GM19023 (cell line): ENCODE results near the gene CEMIP.

Experiments used
- ATAC-seq: cut with Tn5 transposase; IDR thresholded peaks from one replicate; pipeline ENCODE4 v1.9.1; 2021; ENCODE audit warnings: mild to moderate bottlenecking, moderate library complexity; ENCODE audit not compliant: unreplicated experiment

Gene CEMIP

DNA sequence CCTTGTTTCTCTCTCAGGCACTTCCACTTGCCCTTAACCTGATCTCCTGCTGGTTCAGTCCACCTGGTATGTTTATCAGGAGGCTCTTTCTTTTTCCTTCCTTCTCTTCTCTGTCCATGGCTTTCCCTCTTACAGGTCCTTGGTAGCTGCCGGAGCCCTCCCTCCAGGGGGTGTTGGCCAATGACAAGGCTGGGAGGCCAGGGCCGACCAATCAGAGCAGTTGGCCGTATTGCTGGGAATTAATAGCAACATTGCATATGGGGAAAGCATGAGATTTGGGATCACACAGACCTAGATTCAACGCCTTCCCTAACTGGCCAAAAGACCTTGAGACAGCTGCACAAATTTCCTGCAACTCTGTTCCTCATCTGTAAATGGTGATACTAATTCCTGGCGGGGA, 62.4 kb downstream of the CEMIP start:
- ATAC-seq = no peak

DNA sequence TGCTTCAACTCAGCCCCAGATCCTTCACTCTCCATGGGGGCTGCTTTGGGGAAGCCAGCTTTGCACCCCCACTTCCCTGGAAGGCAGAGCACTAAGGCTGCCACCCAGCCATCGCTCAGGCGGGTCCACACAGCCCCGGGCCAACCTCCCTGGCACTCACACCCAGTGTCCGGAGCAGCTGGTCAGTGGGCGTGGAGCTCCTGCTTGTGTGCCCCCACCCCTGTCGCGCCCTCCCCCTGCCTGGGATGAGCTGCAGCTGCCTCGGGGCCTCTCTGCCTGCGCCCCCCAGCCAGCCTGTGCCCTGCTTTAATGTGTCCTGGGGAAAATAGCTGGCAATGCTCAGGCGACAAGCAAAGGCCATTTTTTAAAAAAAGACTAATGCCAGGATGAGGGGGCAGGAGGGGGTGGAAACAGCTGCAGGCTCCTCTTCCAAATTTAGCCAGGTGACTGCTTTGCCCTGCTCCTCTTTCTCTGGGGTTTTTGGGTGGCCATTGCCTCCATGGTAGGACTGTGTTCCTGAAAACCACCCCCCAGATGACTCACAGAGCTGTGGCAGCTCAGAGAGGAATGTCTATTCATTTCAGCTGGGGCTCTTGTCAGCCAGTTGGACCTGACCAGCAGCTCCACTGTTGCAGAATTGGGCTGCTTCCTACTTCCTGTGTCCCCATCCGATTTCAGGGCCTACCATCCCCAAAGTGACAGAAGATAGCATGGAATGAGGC, 65.0 kb downstream of the CEMIP start:
- ATAC-seq = no peak

DNA sequence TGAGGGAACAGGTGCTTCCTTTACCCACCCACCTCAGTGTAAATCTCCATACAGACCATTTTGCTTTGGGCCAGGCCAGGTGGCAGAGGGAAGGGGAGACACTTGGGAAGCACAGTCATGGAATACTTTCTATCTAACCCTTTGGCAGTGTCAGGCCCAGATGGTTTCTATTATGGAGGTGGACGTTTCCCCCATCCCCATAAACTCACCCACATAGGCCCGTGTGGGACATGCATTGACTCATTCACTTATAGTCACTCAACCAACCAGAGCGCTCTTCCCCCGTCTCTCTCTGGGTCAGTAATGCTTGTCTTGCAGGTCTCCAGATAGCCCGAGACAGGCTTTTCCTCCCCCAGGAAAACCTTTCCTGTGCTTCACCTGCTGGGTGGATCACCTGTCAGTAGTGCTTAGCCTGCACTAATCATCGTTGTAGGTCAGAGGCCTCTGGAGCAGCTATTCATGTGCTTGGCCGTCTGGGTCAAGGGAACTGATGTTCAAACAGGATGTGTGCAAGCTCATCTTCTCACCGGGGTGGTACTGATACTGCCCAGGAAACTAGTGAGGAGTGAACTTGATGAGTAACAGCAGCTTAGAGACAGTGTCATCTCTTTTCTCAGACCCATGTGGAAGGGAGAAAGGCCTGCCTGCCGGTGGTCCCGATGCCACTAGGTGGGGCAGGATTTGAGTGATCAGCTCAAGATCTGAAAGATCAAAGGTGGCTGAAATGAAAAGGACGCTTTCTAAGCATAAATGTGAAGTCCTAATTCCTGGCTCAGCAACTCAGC, 67.1 kb downstream of the CEMIP start:
- ATAC-seq = no peak

DNA sequence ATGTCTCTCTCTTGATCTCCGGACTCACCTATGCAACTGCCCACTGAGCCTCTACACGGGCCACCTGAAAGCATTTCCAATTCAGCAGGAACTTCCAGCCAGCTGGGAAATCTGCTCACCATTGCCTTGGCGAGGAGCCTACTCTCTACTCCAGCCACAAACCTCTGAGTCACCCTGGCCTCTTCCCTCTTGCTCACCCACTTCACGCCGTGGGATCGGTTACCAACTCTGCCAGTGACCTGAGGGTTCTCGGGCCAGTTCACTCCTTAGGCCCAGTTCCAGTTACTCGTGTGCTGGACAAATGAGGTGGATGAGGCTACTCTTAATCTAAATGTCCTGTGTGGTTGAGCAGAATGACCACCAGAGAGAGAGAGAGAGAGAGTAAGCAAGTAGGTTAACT, 70.1 kb downstream of the CEMIP start:
- ATAC-seq = no peak

DNA sequence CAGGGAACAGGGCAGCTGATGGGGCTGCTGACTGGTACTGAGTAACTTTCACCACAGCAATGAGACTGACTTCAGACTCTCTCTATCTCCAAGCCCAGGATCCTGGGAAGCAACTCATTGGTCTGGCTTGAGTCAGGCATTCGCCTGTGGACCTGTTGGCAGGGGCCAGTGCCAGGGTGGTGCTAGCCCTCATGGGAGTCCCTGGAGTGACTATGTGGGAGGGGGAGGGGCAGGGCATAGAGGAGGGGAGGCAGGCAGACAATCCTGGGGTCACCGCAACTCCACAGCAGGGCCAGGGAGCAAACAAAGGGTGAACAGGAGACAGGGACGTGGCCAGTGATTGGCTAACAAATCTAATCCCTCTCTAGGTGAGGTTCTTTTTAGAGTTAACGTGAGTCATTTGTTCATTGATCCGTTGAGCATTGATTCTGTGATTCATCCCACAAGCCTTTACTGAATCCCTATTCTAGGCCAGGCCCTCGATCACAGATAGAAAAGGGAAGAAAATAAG, 71.8 kb downstream of the CEMIP start:
- ATAC-seq = no peak

DNA sequence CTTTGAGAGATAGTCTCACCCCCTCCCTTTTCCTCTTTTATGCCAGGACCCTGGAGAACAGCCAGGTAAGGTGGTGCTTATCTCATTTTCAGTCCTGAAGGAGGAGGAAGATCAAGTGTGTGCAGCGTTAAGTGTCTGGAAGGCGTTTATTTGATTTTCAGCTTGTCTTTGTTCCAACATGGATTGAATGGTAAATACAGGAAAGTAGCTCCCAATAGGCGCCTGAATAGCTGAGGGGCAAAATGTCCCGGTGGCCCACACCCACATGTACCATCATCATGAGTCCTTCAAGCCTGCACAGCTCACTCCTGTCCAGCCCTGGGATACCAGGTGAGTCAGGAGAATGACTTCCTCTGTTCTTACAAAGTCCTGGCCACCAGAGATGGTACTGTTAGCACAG, 73.5 kb downstream of the CEMIP start:
- no peak for ATAC-seq

DNA sequence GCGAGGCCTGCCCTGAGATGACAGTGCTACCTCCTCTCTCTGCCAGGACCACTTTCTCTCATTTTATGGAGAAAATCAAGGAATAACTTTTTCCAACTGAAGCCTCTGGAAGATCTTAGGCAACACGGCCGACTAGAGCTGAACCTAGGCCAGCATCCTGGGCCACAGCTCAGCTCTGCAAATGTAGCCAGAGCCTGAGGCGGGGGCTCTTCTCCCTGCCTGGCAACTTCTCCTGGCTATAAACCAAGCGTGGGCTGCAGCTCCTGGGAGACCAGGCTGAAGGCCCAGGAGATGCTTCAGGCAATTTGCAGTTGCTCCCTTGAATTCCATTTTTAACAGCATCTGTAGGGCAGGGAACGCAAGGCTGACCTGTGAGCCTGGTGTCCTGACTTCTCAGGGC, 74.9 kb downstream of the CEMIP start:
- ATAC-seq = no peak

DNA sequence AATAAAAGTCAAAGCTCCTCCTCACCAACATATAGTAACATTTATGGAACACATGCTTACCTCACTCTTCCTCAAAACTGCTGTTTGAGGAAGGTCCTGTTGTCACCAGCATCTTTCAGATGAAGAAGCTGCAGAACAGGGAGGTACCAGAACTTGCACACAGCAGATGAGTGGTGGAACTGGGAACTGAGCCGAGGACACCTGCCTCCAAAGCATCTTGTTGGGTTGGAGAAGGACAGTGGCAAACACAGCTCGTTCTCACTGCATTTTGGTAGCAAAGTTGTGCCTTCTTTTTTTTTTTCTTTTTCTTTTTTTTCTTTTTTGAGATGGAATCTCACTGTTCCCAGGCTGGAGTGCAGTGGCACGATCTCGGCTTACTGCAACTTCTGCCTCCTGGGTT, 76.0 kb downstream of the CEMIP start:
- ATAC-seq = no peak

DNA sequence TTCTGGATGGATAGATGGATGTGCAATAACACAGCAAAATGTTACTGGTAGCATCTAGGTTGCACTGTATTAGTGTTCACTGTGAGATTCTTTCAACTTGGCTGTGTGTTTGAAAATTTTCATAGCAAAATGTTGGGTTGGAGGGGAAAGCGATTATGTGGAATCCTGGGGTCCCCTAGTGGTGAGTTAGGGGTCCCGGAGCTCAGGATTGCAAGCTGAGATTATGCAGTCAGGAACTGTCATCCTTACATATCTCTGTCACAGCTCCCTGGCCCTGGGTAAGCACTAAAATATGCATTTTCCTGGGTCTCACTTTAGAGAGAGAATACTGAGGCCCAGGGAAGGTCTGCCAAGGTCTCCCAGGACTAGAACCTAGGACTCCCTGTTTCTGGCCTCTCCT, 77.2 kb downstream of the CEMIP start:
- ATAC-seq = no peak

DNA sequence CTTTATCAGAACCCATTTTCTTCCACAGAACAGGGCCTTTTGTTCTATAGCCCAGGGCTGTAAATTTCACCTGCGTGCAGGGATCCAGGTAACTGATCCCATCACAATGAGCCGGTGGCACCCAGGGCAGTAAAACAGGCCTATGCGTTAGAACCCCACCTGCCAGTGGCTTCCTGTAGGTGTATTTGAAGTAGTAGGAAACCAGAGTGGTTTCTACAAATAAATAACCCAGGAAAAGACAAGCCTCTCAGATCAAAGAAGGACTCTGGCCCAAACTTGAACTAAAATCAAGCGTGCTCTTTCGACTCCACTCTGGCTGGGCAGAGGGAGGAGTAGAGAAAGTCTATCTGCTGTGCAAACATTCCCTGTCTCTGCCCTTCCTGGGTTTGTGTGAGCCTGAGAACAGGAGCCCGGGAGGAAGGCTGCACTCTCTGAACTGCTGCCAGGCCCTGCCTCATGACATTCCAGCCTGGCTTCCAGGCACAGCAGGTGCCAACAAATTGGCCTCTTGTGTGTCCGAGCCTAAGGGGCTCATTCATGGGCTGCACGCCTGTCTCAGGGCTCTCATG, 77.7 kb downstream of the CEMIP start:
- ATAC-seq = no peak

DNA sequence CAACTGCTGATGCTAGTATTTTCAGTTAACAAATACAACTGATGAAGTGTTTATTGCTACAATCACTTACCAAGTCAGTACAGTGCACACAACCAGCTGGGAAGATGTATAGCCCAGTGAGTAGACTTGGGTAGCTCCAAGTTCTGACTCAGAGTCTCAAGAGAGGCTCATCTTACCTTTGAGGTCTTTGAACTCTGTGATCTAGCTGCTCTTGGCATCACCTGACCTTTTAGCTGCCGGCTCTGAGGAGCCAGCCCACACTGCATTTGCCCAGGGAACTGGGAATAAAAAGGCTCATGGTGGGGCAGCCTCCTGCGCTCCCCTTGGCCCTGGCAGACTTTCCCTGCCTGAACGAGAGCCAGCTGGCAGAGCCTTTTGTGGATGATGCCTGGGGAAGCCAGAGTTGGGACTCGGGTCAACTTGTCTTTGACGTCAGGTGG, 82.6 kb downstream of the CEMIP start:
- ATAC-seq = no peak

DNA sequence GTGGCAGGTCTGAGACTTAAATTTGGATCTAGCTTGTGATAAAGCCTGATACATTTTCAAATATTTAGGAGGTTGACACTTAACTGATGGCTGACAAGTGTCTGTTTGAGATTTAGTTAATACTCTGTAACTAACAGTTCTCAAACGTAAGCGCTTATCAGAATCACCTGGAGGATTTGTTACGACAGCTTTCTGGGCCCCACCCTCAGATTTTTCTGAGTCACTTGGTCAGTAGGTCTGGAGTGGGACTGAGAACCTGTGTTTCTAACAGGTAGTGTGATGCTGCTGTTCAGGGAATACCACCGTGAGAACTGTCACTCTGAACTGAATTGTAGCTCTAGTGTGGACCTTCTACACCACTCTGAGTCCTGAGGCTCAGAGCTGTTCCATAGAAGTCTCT, 85.5 kb downstream of the CEMIP start:
- no peak for ATAC-seq

DNA sequence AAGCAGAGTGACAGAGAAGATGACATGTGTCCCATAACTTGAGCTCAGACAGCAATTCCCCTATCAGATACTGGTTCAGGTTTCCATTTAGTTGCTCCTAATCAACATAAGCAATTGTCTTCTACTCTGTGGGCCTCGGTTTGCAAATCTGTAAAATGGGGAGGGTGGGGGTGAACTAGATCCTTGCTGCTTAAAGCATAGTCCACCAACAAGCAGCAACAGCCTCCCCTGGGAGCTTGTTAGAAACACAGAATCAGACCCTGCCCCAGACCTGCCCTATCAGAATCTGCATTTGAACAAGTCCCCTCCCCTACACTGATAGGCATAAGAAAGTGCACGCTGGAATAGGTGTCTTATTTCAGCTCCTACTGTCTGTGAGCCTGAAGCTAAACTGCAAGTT, 87.8 kb downstream of the CEMIP start:
- no peak for ATAC-seq

DNA sequence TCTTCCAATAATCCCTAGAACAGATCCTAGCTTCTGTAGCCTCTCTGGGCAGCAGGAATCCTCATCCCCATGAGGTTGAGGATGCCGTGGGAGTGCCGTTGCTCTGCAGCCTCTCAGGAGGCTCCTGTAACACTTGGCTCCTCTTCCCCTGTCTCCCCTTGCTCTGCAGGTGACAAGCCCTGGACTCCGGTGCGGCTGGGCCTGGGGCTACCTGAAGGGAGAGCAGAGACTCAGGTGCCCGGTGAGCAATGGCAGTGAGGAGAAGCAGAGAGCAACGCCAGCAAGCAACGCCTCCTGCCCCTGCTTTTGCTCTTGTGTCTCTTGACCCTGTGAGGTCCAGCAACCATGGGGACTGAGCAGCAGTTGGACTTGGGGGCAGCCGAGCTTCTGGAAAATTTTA, 91.2 kb downstream of the CEMIP start:
- no peak for ATAC-seq

DNA sequence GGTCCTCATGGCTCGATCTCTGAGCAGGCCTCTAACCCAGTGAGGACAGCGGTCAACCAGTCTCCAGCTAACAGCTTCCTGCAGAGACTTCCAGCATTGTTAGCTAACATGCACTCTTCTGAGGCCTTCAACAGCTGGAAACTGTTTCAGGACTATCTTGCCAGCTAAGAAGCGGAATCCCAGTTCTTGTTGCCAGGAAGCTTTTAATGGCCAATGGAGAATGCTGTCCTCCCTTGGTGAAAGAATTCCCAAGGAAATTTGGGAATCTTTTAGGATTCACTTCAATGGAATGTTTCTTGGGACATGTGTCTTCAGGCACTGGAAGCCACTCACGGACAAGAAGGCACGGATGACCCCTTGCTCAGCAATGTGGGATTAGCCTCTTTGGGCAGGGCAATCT, 91.7 kb downstream of the CEMIP start:
- no peak for ATAC-seq

DNA sequence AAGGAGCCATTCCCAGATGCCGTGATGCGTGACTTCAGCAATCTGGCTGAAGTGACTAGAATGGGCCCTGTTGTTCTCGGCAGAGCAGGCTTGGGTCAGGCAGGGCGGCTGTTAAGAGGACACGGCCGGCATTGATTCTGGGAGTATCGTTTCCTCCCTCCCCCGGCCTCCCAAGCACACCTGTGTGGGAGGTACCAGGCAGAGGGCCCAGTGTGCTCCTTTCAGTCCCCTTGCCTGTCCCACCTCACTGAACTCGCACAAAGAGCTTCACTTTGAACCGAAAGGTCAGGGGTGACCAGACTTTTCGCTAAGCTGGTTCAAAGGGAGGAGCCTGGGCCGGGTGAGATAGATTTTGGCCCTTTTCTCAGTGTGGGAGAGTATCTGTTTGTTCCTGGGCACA, 92.7 kb downstream of the CEMIP start:
- ATAC-seq = no peak

DNA sequence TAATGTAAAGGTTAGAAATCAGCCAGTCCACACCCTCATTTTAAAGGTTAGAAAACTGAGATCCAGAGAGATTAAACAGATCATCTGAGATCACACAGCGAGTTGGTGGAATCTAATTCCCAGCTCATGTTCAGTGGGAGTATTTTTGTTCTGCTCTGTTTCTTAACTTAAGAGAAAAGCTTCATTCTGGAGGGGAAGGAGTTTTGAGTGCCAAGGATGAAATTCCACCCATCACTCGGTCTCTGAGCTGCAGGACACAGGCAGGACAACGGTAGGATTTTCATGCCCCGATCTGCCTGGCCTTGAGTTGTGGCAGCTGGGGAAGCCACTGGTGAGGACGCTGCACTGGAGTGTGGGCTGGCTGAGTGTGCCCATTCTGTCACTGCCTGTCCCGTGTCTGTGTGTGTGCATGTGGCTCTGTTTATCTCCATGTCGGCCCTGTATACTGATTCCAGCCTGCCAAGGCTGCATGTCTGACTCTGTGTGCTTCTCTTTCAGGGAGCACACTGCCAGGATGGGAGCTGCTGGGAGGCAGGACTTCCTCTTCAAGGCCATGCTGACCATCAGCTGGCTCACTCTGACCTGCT, 94.3 kb downstream of the CEMIP start:
- ATAC-seq = no peak

DNA sequence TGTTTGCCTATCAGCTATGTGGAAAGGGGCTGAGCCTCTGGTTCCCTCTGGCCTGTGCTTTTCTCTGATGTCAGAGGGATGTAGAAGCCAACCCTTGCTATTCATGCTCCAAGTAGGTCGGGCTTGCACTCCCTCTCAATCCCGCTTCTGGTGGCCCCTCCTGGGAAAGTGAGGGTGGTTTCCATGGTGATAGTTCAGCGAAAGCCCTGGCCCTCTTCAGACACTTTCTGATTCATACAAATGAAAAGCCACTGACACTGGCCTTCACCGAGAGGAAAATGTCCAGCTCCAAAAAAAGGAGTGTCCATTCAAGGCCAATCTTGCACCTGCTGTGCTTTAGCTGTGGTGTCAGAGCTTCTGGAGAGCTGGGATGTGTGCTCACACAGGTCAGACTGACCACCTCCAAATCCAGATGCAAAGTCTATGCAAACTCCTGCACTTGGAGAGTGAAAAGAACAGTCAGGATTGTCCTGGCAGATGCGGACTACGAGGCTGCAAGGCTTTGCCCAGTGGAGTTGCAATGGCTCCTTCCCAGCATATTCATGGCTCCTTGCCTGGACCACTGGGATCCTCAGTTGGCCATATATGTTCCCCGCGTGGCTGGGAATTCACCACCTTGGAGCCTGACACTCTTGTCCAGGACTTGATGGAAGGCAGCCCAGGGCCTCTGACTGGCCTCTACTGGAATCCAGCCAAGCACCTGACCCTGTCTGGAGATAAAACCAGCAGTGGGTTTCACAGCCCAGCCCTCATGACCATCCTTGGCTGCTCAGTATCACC, 96.6 kb downstream of the CEMIP start:
- ATAC-seq = no peak

DNA sequence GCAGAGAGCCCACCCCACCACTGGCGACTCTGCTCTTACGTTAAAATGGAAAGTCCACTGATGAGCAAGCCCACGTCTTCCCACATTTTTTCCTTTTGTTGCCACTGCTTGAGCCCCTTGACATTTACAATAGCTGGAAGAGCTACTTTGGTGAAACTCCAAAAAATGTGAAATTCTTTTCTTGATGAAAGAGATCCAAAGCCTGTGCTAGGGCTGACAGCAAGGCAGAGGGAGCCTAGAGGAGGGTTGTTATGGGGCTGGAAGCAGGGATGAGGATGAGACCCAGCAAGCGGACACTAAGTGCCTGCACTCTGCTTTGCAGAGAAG, 97.1 kb downstream of the CEMIP start:
- ATAC-seq = no peak

DNA sequence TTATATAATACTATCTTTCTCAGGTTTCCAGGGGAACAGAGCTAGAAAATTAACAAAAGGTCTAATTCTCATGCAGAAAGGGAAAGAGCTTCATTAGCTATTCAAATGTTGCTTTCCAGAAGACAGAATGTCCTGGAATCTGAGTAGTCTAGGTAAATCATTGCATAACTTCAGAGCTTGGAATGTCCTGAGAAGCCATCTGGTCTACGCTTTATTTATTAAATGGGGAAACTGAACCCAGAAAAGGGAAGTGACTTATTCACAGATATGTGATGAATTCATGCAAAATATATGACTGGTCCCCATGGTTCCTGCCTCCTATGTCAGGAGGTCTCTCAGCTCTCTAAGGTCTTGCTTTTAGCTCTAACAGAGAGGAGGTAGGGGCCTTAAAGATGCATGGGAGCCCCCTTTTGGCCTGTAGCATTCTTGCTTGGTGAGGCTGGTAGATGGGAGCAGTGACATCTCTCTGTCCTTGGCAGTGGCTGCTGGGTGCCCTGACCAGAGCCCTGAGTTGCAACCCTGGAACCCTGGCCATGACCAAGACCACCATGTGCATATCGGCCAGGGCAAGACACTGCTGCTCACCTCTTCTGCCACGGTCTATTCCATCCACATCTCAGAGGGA, 99.2 kb downstream of the CEMIP start:
- no peak for ATAC-seq

DNA sequence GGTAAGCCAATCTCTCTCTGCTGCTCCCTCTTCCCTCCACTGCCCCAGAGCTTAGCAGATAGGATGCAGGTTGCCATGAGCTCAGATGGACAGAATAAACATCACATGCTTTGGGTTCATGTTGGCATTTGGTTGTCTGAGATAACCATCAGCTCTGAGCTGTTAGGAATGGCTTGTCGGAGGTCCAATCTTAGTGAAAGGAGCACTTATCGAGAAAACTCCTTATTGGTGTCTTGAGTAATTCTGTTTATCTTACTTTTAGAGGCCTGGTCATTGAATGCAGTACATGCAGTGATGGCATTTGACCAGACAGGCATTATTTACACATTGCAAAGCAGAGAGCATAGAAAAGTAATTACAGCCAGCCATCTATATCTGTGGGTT, 99.7 kb downstream of the CEMIP start:
- no peak for ATAC-seq
